Measurements from ENCODE around the gene ENAH.
A peak's percentile ranks its signal among the peaks of the same experiment; 100 is the strongest.

The ENAH gene

DNA sequence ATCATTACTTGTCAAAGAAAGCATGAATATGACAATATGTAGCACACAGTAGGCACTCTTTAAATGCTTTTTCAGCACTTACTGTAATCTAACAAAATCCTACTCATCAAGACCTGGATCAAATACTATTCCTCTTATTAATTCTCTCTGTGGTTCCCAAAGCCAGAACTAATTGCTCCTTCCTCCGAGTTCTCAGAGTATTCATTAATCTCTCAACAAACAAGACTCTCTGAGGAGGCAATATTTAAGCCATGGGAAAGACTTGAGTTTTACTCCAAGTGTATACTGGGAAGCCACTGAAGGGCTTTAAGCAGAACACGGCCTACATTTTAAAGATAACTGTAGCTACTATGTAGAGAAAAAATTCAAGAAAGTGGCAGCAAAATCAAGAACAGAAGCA lies 79.7 kb downstream of the ENAH start:
- no peak for DNase-seq (ENCODE audit: low read depth)
- TF ChIP-seq, protein P1, sequence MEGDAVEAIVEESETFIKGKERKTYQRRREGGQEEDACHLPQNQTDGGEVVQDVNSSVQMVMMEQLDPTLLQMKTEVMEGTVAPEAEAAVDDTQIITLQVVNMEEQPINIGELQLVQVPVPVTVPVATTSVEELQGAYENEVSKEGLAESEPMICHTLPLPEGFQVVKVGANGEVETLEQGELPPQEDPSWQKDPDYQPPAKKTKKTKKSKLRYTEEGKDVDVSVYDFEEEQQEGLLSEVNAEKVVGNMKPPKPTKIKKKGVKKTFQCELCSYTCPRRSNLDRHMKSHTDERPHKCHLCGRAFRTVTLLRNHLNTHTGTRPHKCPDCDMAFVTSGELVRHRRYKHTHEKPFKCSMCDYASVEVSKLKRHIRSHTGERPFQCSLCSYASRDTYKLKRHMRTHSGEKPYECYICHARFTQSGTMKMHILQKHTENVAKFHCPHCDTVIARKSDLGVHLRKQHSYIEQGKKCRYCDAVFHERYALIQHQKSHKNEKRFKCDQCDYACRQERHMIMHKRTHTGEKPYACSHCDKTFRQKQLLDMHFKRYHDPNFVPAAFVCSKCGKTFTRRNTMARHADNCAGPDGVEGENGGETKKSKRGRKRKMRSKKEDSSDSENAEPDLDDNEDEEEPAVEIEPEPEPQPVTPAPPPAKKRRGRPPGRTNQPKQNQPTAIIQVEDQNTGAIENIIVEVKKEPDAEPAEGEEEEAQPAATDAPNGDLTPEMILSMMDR (conservative IDR thresholded peaks at IDR 0.05; ENCODE audit: control insufficient read depth, insufficient read depth, low read depth, low read length) = no peak
- H3K4me3 ChIP-seq (ENCODE audit: control insufficient read depth, low read depth, low read length) = no peak overlapping the region

DNA sequence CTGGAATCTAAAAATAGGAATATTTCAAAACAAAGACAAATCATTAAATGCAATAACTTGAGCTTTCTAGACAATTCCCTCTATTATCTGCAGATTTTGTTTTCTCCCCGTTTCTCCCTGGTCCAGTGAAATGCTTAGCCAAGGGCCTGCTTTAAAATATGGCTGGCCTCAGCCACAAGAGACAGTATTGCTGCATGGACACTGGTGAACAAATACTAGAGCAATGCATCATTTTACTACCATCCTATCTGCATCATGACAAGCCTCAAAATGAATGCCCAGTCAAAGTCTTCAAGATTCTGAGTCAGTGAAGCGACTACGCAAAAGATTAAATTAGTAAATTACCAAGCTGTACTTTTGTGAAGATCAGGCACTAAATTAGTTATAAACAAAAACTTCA lies 80.5 kb downstream of the ENAH start:
- no peak overlapping the region for H3K4me3 ChIP-seq (ENCODE audit: control insufficient read depth, low read depth, low read length)
- TF ChIP-seq, protein P1 (conservative IDR thresholded peaks at IDR 0.05; ENCODE audit: control insufficient read depth, insufficient read depth, low read depth, low read length) = peak; percentile 34
- DNase-seq (ENCODE audit: low read depth) = peak; percentile 66

- no peak overlapping the region for H3K4me3 ChIP-seq (ENCODE audit: control insufficient read depth, low read depth, low read length)
- peak; percentile 18 for DNase-seq (ENCODE audit: low read depth)
- TF ChIP-seq, protein P1 (conservative IDR thresholded peaks at IDR 0.05; ENCODE audit: control insufficient read depth, insufficient read depth, low read depth, low read length) = peak; percentile 5
Measured at GRCh38 chr1:225567789-225568188, 85.1 kb downstream of the ENAH start.

DNA sequence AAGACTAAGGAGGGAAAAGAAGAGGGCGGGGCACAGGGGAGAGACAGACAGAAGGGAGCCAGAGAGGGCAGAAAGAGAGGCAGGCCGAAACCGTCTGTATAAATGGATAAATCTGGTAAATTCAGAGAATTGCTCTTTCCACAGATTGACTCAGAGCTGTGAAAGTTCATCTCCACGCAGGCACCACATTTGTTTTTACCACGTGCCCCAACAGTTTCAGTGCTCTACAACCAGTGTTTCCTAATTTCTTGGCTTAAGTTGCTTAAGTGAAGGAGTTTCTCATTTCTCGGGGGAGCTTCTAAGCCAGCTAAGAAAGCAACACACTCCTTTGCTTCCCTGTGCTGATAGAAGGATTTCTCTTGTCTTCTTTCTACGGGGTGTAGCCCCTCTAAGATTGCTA lies 87.1 kb downstream of the ENAH start:
- H3K4me3 ChIP-seq (ENCODE audit: control insufficient read depth, low read depth, low read length) = no peak overlapping the region
- DNase-seq (ENCODE audit: low read depth) = peak; percentile 86
- TF ChIP-seq, protein P1 (conservative IDR thresholded peaks at IDR 0.05; ENCODE audit: control insufficient read depth, insufficient read depth, low read depth, low read length) = no peak

DNA sequence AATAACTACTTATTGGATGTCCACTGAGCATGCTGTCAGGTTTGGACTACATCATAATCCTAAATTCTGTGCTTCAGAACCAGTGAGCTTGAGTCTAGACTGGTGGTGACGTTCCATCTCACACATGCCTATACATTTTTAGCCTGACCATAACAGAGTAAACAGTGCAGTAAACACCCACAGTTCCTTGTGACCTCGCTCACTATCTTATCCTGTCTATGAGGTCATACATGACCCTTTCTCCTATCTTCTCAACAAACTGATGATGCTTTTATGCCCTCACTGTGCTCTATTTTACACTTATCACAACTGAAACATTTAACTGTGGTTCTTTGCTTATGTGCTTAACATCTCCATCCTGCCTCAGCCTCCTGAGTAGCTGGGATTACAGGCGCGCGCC lies 91.2 kb downstream of the ENAH start:
- no peak overlapping the region for H3K4me3 ChIP-seq (ENCODE audit: control insufficient read depth, low read depth, low read length)
- no peak for DNase-seq (ENCODE audit: low read depth)
- TF ChIP-seq, protein P1 (conservative IDR thresholded peaks at IDR 0.05; ENCODE audit: control insufficient read depth, insufficient read depth, low read depth, low read length) = no peak

- DNase-seq (ENCODE audit: low read depth) = no peak
- no peak overlapping the region for H3K4me3 ChIP-seq (ENCODE audit: control insufficient read depth, low read depth, low read length)
- TF ChIP-seq, protein P1 (conservative IDR thresholded peaks at IDR 0.05; ENCODE audit: control insufficient read depth, insufficient read depth, low read depth, low read length) = no peak
Measured at GRCh38 chr1:225559902-225560301, 93.0 kb downstream of the ENAH start.

GRCh38 chr1:225559326-225559725 lies 93.6 kb downstream of the ENAH start:
- TF ChIP-seq, protein P1 (conservative IDR thresholded peaks at IDR 0.05; ENCODE audit: control insufficient read depth, insufficient read depth, low read depth, low read length) = no peak
- DNase-seq (ENCODE audit: low read depth) = peak; percentile 33
- no peak overlapping the region for H3K4me3 ChIP-seq (ENCODE audit: control insufficient read depth, low read depth, low read length)
